Measurements from ENCODE around the gene R3HDM2. TPM values are rescaled to one million over a fixed set of nuclear protein-coding genes. Genes with fewer than 3 reads are reported as not detected.

The R3HDM2 gene
- total and polyA plus RNA-seq, 4 donors: 18.1 to 60.7 (median 30.6) TPM

DNA sequence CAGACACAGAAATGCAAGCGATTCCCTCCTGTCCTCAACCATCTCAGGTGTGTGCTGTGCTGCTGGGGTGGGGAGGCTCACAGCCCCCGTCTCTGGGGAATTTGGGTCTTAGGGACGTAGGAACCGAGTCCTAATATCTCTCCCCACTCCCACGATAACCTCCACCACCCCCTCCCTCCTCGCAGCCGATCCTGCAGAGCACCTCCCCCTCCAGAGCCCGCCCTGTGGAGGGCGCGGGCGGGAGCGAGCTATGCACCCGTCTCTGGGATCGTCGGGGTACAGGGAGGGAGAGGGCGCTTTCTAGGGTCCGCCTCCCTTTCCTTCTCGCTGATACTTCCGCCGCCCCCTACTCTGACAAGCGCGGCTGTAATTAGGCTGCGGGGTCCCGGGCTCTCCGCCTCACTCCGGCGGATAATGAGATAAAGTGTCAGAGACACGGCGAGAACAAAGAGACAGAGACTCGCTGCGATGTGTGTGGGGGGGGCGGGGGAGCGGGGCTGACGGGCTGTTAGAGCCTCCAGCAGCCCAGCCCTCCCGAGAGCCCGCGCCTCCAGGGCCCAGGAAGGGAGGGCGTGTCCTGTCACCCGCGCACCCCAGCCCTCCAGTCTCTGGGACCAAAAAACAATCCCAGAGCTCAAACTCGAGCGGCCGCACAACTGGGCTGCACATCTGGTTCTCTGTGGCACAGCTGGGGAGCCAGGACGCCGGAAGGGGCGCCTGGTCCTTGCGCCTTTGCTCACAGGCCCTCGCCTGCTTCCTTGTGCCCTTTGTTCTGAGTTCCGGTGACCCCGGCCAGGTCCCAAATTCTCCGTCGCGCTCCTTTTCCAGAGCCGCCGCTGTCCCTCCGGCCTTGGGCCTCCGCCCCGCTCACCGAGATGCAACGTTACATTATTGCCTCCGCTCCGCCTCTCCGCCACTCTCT is 192.7 kb downstream of the R3HDM2 start:
- peaks cover 1 to 73% (median 11%) of the 10 kb centered on the region in 5 donors for H3K4me1 ChIP-seq (ENCODE audit: control insufficient read depth in 5 of 5, insufficient read depth in 5 of 5, low read length in 5 of 5)
- no peaks in the 10 kb centered on the region for H3K9me3 ChIP-seq (ENCODE audit: control insufficient read depth in 4 of 4, insufficient read depth in 3 of 4, low read length in 3 of 4)
- peaks cover 0 to 18% (median 9%) of the 10 kb centered on the region in 4 donors for H3K36me3 ChIP-seq (ENCODE audit: control insufficient read depth in 4 of 4, insufficient read depth in 4 of 4, low read length in 4 of 4)
- H3K4me3 ChIP-seq: no peak overlapping the region
- WGBS, 2 donors: 2 to 5% methylated on average over 61 to 63 of the region's 63 CpGs
- H3K27me3 ChIP-seq (ENCODE audit: control insufficient read depth in 3 of 3, insufficient read depth in 3 of 3, low read length in 2 of 3): peaks cover 4 to 72% (median 45%) of the 10 kb centered on the region in 3 donors
- H3K27ac ChIP-seq (ENCODE audit: low read depth in 1 of 2, low read length in 1 of 2): no peak overlapping the region
- H3K9ac ChIP-seq (ENCODE audit: insufficient read depth in 1 of 2, low read length in 2 of 2): peak overlapping the region in 1 of 2 donors; percentile 23
- TF ChIP-seq, protein P1, sequence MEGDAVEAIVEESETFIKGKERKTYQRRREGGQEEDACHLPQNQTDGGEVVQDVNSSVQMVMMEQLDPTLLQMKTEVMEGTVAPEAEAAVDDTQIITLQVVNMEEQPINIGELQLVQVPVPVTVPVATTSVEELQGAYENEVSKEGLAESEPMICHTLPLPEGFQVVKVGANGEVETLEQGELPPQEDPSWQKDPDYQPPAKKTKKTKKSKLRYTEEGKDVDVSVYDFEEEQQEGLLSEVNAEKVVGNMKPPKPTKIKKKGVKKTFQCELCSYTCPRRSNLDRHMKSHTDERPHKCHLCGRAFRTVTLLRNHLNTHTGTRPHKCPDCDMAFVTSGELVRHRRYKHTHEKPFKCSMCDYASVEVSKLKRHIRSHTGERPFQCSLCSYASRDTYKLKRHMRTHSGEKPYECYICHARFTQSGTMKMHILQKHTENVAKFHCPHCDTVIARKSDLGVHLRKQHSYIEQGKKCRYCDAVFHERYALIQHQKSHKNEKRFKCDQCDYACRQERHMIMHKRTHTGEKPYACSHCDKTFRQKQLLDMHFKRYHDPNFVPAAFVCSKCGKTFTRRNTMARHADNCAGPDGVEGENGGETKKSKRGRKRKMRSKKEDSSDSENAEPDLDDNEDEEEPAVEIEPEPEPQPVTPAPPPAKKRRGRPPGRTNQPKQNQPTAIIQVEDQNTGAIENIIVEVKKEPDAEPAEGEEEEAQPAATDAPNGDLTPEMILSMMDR (IDR thresholded peaks at IDR 0.05; ENCODE audit: control extremely low read depth, extremely low read depth): no peak
- no peak for ATAC-seq (ENCODE audit: insufficient read depth, low FRiP score)
- DNase-seq: peak; percentile 48 to 59 (median 58)

DNA sequence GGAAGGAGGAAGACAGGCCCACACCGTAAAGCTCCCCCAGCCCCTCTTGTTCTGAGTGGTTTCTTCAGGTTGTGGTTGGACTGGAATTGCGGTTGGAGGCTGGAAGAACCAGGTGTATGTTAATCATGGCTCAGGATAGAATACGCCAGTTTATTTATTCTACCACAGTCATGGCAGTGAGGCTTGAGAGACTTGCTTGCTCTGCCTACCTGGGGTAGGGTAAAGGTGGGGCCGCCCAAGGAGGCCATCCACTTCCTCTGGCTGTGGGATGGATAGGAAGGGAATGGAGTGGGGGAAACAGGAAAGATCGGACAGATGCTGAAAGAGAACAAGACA is 193.3 kb downstream of the R3HDM2 start:
- DNase-seq (no peak), ATAC-seq (ENCODE audit: insufficient read depth, low FRiP score) (no peak)
- Histone ChIP-seq H3K4me3 (no peak overlapping the region), H3K9ac (ENCODE audit: insufficient read depth in 1 of 2, low read length in 2 of 2) (no peak overlapping the region), H3K4me1 (ENCODE audit: control insufficient read depth in 5 of 5, insufficient read depth in 5 of 5, low read length in 5 of 5) (peaks cover 0 to 71% (median 9%) of the 10 kb centered on the region in 5 donors), H3K9me3 (ENCODE audit: control insufficient read depth in 4 of 4, insufficient read depth in 3 of 4, low read length in 3 of 4) (no peaks in the 10 kb centered on the region), H3K36me3 (ENCODE audit: control insufficient read depth in 4 of 4, insufficient read depth in 4 of 4, low read length in 4 of 4) (peaks cover 0 to 24% (median 11%) of the 10 kb centered on the region in 4 donors), H3K27me3 (ENCODE audit: control insufficient read depth in 3 of 3, insufficient read depth in 3 of 3, low read length in 2 of 3) (peaks cover 4 to 66% (median 41%) of the 10 kb centered on the region in 3 donors), H3K27ac (ENCODE audit: low read depth in 1 of 2, low read length in 1 of 2) (no peak overlapping the region)
- 37 to 40% methylated on average over 5 of the region's 5 CpGs for WGBS, 2 donors
- TF ChIP-seq, protein P1 (IDR thresholded peaks at IDR 0.05; ENCODE audit: control extremely low read depth, extremely low read depth): no peak

DNA sequence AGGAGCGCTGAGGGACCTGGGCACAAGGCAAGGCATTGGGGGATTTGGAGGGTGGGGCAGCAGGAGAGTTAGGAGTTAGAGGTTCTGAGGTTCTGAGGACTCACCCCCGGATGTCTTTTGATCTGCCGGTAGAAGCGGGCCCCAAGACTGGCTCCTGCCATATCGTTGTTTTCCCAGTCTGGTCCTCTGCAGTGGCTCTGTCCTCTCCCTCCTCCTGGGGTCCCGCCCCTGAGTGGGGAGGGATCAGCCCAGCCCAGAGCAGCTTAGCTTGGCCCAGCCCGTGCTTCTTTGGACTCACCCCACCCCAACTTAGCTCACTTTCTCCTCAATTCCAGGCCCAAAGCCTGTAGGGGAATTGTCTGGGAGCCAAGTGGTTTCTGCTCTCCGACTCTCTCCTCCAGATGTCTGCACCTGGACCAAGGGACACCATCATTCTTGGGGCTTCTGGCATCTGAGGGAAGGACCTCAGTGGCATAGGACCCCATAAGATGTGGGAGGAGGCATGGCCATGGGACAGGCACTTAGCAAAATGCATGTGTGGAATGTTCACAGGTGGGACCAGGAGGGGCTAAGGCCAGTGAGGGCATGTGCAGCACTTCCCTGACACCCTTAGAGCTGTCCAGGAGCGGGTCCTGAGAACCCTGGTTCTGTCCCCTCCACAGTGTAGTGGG is 193.8 kb downstream of the R3HDM2 start:
- peaks cover 4 to 61% (median 38%) of the 10 kb centered on the region in 3 donors for H3K27me3 ChIP-seq (ENCODE audit: control insufficient read depth in 3 of 3, insufficient read depth in 3 of 3, low read length in 2 of 3)
- no peak overlapping the region for H3K4me3 ChIP-seq
- TF ChIP-seq, protein P1 (IDR thresholded peaks at IDR 0.05; ENCODE audit: control extremely low read depth, extremely low read depth): no peak
- peaks cover 0 to 29% (median 13%) of the 10 kb centered on the region in 4 donors for H3K36me3 ChIP-seq (ENCODE audit: control insufficient read depth in 4 of 4, insufficient read depth in 4 of 4, low read length in 4 of 4)
- 28 to 32% methylated on average over 9 of the region's 9 CpGs for WGBS, 2 donors
- H3K9me3 ChIP-seq (ENCODE audit: control insufficient read depth in 4 of 4, insufficient read depth in 3 of 4, low read length in 3 of 4): no peaks in the 10 kb centered on the region
- no peak overlapping the region for H3K9ac ChIP-seq (ENCODE audit: insufficient read depth in 1 of 2, low read length in 2 of 2)
- ATAC-seq (ENCODE audit: insufficient read depth, low FRiP score) (no peak), DNase-seq (peak; percentile 40 to 66 (median 55))
- H3K27ac ChIP-seq (ENCODE audit: low read depth in 1 of 2, low read length in 1 of 2): no peak overlapping the region
- H3K4me1 ChIP-seq (ENCODE audit: control insufficient read depth in 5 of 5, insufficient read depth in 5 of 5, low read length in 5 of 5): peaks cover 0 to 70% (median 9%) of the 10 kb centered on the region in 5 donors

All from lung (tissue), 12 donors.